Measurements from ENCODE around the gene SLC5A9.
A peak's percentile ranks its signal among the peaks of the same experiment; 100 is the strongest.
"Not testable (repeated sequence)": the region's sequence is repeated elsewhere in the genome, so short reads cannot be mapped to it uniquely, and the experiment has no call there.

The SLC5A9 gene

DNA sequence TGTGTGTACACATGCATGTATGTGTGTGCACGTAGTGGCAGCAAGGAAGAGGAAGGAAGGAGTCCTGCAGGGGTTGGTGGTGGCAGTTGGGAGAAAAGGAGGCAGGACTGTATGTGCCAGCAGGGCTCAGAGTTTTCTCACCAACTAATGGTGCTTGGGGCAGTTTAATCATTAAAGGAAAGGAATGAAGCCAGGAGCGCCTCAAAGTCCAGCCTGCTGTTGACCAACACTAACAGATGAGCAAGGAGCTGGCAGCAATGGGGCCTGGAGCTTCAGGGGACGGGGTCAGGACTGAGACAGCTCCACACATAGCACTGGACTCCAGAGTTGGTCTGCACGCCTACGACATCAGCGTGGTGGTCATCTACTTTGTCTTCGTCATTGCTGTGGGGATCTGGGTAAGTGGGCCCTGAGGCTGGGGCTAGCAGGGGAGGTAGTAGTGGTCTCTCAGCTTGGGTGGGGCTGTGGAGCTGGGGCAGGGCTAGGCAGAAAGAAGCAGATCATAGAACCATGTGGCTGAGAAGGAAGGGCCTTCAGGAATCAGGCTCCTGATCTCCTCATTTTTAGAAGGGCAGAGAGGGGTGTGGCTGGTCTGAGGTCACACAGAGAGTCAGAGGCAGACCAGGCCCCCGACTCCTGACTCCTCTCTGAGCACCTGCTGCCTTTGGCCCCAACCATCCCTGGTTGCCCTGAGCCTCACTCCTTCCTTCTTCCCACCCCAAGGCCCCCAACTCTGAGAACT lies at the start of gene SLC5A9:
Gene SLC5A9 (plus strand): TSS at position 216 of the 742 bp plus-strand sequence. CDS start 21 bp downstream, at position 237.
- DNase-seq: no peak

DNA sequence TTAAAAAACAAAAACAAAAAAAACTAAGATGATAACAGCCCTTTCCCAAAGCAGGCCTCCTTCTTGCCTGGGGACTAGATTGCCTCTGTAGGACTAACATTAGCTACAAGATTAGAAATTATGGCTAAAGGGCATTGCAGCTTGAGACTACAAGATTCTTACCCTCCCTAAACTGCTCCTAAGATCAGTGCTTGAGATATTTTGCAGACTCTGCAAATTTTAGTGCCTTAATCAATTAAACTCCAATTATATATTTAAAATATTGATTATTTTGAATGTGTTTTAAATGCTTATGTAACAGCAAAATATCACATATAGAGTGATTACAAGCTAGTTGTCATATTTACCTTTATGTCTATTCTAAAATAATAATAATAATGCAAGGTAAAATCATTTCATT lies 47.4 kb upstream of the SLC5A9 start:
- DNase-seq: no peak

DNA sequence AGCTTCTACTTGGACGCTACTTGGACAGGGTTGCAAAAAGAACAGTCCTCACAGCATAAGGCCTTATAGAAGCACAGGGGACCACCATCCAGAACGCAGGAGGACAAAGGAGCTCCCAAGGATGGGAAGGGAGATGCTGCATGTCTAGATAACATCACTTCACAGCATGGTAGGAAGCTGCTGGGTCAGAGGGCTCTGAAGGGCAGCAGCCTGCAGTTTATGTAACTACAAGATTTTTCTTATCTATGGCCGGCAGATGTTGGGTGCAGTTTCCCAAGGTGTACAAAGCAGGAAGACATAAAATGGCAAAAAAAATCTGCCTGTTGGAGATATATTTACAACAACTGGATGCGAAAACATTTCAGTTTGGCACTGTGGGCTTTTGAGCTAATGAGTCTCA lies 45.3 kb upstream of the SLC5A9 start:
- no peak for DNase-seq

DNA sequence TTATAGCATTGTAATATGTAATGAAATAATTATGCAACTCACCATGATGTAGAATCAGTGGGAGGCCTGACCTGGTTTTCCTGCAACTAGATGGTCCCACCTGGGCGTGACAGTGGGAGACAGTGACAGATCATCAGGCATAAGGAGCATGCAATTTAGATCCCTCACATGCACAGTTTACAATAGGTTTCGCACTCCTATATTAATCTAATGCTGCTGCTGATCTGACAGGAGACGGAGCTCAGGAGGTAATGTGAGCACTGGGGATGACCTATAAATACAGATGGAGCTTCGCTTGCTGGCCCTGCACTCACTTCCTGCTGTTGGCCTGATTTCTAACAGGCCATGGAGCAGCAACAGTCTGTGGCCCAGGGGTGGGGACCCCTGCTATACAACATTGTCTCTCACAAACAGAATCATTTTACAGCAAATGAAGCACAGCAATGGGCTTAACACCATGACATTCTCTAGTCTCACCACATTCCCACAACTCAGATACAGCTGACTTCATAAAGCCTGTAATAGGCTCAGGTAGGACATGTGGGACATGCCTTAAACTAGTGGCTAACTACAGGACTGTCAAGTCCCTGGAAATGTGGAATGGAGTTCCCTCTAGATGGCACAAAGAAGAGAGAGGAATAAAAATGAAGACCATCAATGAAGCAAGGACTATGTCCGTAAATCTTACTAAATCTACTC lies 40.7 kb upstream of the SLC5A9 start:
- no peak for DNase-seq

DNA sequence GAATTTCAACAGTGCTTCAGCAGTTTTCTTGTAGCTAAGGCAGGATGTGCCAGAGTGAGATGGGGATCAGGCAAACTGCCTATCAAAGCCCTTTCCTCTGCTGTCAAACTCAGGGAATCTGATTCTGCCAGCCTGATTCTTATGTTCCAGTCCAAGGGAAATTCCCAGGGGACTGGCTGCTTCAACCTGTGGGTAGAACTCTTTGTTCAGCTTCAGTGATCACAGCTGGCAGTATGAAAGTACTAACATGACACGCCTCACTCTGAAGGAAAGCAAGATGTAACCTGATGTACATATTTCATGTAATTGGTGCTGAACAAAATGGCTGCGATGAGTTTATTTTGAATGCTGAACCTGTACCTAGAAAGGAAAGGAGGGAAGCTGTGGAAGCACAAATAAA lies 40.1 kb upstream of the SLC5A9 start:
- DNase-seq: peak; percentile 88 to 93

DNA sequence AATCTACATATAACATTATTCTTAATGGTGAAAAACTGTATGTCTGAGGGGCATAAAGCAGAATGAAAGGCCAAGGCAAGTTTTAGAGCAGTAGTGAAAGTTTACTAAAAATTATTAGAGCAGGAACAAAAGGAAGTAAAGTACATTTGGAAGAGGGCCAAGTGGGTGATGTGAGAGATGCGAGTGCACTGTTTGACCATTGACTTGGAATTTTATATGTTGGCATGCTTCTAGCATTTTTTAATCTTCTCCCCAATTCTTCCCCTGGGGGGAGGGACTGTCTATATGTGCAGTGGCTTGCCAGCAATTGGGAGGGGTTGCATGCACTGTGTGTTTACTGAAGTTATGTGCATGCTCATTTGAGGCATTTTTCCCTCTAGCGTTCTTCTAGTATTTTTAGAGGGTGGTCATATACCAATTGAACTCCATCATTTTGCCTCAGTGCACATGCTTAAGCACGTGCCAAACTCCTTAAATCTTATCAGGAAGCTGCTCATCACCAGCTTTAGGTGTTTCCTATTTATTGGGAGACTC lies 36.1 kb upstream of the SLC5A9 start:
- no peak for DNase-seq

DNA sequence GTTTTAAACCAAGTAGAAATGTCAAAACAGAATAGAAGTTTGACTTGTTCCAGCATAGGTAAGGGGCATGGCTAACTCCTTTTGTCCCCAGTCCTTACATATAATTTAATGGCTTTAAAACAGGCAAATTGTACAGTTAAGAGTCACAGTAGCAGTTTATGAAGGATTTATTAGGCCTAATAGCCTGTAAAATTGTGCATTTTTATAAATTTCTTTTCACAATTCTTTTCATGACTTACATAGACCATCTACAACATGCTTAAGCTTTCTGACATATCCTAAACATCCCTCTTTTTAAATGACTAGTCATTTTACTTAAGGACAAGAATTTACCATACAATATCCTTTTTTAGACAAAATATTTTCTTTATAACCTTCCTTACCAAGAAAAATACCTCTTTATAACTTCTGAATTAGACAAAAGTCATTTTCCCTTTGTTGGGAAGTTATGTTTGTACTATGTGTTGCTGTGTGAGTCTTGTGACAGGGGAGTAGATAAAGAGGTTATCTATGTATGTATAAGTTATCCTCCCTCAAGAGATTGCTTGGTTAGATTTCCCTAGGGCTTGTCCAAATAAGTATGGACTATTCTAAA lies 34.5 kb upstream of the SLC5A9 start:
- no peak for DNase-seq

DNA sequence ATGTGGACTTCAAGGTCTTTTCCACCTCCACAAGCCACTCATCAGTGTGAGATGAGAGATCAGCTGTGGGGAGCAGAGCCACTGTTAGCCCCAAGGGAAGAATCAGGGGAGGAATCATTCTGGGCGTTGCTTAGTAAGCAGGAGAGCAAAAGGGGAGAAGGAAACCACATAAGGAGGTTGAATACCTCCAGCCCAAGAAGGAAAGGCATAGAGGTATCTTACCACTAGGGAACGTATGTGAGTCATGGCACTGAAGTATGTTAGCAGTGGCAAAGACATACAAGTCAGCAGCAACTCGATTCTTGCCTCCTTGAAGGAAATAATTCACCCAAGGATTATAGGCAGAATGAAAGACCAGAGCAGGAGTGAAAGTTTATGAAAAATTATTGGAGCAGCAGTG lies 31.6 kb upstream of the SLC5A9 start:
- DNase-seq: no peak

DNA sequence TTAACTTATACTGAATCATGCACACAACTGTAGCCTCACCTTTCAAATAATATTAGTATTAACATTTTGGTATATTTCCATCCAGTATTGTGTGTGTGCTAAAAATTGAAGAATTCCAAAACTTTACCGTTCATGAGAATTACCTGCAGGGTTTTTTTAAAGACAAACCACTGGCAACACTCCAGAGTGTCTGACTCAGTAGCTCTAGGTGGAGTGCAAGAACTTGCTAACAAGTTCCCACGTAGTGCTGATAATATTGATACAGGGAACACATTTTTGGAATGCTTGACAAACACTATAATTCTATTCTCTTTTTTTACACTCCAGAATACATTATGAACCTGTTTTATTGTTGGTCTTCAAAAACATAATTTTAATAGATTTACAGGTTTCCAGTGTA lies 27.7 kb upstream of the SLC5A9 start:
- no peak for DNase-seq

DNA sequence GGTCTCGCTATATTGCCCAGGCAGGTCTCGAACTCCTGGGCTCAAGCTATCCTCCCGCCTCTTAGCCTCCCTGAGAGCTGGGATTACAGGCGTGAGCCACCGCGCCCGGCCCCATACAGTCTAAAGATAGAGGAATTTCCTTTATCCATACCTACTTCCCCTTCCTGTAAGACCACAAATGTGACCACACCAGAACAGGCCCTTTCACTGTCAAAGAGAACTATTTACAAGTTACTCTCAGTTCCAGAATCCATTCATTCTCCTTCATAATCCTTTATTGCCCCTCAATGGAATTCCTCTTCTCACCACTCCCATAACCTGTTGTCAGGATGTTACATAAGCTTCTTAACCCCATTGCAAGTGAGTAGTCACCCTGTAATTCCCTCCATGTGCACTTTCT lies 26.3 kb upstream of the SLC5A9 start:
- DNase-seq: no peak

DNA sequence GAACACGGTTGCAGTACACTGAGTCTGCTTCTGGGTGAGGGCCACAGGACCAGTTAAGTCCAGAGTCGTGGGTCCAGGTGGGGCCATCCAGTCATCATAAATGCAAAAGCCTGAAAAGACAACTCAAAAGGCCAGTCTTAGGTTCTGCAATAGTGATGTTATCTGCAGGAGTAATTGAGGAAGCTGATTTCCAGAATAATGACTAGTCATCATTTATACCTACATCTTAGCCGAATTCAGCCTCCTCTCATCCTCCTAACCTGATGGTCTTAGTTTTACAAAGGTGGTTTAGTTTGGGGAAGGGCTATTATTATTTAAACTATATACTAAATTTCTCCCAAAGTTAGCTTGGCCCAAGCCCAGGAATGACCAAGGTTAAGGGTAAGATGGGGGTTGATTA lies 23.5 kb upstream of the SLC5A9 start:
- DNase-seq: no peak

DNA sequence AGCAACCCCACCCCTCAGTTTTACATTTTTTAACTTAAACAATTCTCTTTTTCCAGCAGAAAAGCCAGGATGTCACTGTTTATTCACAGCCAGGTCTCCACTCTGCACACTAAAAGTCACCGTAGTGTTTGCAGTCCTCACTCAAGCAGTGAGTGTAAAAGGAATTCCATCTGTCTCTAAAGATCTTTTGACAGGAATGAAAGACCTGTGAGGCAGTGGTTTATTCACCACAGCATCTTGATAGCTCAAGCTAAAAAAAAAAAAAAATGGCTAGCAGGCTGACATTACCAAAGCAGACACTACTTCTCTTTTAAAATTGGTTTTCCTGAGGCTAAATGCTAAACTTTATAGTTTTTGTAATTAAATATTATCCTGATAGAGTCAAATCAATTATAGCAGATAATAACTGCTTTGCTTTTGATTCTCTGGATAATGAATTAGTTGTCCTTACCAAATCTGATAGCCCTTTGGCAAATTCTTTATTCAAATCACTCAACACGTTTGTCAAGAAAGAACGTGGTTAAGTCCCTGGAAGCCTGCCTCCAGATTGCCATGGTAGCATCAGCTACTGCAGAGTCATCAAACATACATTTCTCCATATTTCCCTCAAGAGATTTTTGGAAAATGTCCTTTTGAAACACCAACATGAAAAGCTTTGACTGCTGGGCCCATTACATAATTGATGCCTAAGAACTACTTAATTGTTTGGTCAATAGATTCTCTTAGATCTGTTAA lies 22.2 kb upstream of the SLC5A9 start:
- peak in 1 of 2 experiments; percentile 8 for DNase-seq

DNA sequence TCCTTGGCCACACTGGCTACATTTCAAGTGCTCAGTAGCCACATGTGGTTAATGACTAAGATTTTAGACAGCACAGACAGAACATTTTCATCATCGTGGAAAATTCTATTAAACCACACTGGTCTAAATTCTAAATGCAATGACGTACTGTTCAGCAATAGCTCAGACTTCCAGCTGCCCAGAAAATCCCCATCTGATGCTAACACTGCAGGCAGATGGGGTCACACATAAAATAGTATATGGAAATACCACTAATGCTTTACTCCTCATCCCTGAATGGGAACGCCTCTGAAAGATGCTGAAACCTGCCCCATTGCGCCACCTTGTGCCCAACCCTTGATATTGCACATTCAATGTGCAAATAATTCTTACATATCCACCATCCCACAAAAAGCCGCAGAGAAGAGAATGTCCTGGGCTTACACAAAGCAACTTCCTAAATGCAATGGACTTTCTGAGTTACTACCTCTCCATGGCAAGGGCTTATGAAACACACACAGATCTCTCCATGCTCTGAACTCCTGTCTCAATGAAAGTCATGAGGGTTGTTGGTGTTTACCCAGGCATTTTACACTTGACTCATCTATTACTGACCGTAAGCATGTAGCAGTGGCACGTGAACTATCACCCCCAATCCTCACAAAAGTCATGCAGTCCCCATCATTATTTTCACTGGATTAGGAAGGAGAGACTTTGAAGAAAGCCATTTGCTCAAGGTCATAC lies 20.3 kb upstream of the SLC5A9 start:
- peak; percentile 70 to 82 for DNase-seq

DNA sequence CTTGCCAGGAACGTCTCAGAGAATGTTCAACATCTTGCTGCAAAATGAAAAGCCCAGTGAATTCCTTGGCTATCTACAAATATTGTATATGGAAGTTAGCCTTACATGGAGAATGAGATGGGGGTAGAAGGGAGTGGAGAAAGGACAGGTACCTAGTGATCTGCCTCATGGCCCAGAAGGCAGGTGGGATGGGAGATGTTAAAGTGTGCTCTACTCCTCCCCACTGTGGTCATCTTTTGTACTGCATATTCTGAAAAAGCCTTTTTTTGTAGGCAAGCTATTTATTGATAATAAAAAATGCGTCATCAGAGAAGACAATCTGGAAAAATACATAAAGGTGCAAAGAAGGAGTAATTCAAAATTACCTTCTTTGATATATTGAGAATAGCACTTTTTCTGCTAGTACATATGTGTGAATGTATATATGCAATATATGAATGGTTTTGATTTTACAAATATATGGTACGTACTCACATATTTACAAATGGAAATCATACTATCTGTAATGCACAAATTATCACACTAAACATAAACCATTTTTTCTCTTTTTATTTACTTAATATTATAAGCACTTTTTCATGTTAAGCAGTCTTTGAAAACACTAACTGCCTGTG lies 19.1 kb upstream of the SLC5A9 start:
- DNase-seq: peak; percentile 18 to 59

DNA sequence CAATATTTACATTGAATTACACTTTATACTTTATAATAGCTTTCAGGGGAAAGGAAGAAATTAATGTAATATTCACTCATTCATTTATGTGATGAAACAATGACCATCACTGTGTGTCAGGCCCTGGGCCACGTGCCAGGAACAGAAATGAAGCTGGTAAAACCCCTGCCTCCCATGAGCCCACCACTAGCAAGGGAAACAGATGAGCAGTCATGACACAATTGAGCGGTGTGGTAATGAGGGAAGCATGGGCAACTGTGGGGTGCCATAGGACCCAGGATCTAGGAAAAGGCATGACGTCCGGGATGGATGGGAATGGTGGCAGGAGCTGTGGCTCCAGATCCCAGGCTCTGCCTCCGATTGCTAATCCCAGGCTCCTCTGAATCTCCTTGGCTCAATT lies 17.0 kb upstream of the SLC5A9 start:
- no peak for DNase-seq

DNA sequence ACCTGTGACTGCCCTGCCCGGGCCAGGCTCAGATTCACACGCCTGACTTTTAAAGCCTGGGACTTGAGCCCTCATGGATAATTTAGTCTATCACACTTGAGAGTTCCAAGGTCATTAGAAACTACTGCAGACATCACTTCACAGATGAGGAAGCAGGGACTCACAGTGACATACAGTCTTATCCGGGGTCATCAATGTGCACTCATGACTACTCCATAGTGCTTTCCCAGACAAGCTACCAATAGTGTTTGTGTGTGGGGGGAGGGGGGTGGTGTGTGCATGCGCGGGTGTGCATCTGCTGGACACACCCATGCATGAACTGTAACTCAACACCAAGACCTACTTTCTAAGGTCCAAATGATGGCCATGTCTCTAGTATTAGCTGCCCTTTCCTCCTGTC lies 16.1 kb upstream of the SLC5A9 start:
- peak; percentile 34 to 66 for DNase-seq

DNA sequence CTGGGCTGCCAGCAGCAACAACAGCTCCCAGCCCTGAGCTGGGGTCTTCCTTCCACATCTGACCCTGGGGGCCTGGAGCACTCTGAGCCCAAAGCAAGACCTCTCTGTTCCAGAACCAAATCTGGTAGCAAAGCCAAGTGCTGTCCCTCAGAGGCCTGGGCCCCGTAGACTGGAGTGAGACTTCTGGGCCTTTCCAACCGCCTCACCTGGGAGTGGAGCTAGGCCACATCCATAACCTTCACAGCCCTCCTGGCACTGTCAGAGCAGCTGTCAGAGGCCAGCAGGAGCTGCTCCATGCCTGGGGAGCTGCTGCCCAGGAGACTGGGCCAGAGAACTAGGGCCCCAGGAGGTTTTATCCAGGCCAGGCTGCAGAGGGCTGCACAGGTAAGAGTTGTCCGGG lies 15.4 kb upstream of the SLC5A9 start:
- DNase-seq: no peak

DNA sequence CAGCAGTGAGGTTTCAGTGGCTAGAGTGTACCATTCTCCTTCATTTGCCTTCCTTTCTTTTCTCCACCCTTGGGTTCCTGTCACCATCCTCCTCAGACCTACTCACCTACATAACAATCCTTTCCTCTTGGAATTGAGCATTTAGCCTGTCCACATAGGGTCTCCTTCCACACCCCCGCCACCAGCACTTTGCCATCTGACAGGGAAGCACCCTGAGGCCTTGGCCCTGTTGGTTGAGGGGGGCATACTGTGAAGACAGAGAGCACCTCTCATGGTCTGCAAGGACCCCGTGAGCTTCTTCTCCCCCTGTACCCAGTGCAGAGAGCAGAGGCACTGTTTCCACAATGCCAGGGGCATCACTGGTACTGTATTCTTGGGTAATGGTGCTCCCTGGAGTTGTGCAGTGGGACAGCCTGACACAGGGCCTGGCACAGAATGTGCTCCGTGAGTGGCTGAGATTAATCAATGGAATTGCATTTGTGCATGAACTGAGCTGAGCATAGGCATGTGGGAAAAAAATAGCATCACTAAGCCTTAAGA lies 14.9 kb upstream of the SLC5A9 start:
- DNase-seq: no peak

DNA sequence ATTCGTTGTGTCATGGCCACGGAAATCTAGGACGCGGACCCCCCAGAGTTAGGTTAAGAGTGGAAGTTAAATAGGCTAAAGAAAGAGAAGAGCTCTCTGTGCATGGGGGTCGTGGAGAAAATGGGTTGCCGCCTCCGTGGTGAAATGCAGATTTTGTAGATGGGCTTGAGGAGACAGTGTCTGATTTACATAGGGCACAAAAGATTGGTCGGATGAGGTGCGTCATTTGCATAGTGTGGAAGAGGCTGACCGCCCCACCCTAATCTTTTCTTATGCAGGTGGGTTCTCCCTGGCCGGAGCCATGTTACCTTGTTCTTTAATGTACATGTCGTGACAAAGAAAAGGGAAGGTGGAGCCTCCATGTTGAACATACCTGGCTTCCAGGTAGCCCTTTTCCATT lies 14.3 kb upstream of the SLC5A9 start:
- peak in 1 of 2 experiments; percentile 23 for DNase-seq

DNA sequence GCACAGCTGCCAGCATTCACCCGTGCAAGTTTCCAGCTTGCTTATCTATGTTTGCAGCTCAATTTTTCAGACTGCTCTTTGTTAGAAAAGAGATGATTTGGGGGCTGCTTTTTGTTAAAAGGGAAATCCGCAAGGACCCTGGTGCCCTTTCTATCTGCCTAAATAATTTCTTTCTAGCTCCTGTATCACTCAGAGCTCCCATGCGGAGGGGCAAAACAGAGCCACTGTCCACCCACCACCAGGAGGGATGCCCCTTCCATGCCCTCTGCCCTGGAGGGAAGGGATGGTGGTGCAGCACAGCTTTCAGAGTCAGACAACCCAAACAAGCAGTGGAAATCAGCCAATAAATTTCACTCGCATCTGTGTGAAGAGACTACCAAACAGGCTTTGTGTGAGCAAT lies 13.9 kb upstream of the SLC5A9 start:
- no peak for DNase-seq

DNA sequence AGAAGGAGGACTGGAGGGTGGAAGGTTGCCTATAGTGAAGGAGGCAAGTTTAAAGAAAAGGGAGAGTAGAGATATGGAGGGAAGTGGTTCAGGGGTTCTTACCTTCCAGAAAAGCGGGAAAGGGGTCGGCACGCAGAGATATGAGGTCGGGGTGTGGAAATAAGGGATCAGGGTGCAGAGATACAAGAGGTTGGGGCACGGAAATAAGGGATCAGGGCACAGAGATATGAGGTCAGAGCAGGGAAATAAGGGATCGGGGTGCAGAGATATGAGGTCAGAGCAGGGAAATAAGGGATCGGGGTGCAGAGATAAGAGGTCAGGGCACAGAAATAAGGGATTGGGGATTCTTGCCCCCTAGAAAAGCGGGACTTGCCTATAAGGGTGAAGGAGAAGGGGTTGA lies 9.1 kb upstream of the SLC5A9 start:
- not testable (repeated sequence) for DNase-seq

DNA sequence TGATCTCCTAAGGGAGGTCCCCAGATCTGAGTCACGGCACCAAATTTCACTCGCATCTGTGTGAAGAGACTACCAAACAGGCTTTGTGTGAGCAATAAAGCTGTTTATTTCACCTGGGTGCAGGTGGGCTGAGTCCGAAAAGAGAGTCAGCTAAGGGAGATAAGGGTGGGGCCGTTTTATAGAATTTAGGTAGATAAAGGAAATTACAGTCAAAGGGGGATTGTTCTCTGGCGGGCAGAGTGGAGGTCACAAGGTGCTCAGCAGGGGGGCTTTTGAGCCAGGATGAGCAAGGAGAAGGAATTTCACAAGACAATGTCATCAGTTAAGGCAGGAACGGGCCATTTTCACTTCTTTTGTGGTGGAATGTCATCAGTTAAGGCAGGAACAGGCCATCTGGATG lies 8.2 kb upstream of the SLC5A9 start:
- DNase-seq: not testable (repeated sequence)

Data from NCI-H526 (cell line).